NT2/D1 (cell line): ENCODE measurements around the gene CDK6.

Experiments used
- DNase-seq: peaks from one replicate; pipeline ENCODE4 v3.0.0-alpha.2; 2011; ENCODE audit warnings: low read depth, low spot score
- H3K27me3 ChIP-seq: 2 replicates; pipeline ENCODE4 v1.6.0; 2011; ENCODE audit warnings: mild to moderate bottlenecking; ENCODE audit not compliant: insufficient read length, insufficient read depth
- H3K36me3 ChIP-seq: 2 replicates; pipeline ENCODE4 v1.6.1; 2011; ENCODE audit warnings: mild to moderate bottlenecking, low read length, mixed read lengths; ENCODE audit not compliant: insufficient read depth, insufficient read length
- H3K4me1 ChIP-seq: 2 replicates; pipeline ENCODE4 v1.5.1; 2011; ENCODE audit not compliant: insufficient read depth, insufficient read length
- H3K4me3 ChIP-seq: 2 replicates; pipeline ENCODE4 v1.5.1; 2011; ENCODE audit warnings: low read depth; ENCODE audit not compliant: insufficient read length
- H3K9ac ChIP-seq: 2 replicates; pipeline ENCODE4 v1.6.0; 2011; ENCODE audit warnings: low read depth; ENCODE audit not compliant: insufficient read length
- H3K9me3 ChIP-seq: 2 replicates; pipeline ENCODE4 v1.5.1; 2011; ENCODE audit warnings: mild to moderate bottlenecking, low read length; ENCODE audit not compliant: insufficient read depth
- SUZ12 ChIP-seq: IDR thresholded peaks from 2 replicates; pipeline ENCODE4 v1.6.1; 2011; ENCODE audit not compliant: insufficient read length, insufficient read depth; ENCODE audit errors: extremely low read depth
- YY1 ChIP-seq: IDR thresholded peaks from 2 replicates; pipeline ENCODE4 v1.6.1; 2011; ENCODE audit not compliant: insufficient read length, insufficient read depth
- ZNF274 ChIP-seq: IDR thresholded peaks from 2 replicates; pipeline ENCODE4 v1.6.1; 2011; ENCODE audit warnings: mild to moderate bottlenecking, low read depth, low read length

The CDK6 gene

DNA sequence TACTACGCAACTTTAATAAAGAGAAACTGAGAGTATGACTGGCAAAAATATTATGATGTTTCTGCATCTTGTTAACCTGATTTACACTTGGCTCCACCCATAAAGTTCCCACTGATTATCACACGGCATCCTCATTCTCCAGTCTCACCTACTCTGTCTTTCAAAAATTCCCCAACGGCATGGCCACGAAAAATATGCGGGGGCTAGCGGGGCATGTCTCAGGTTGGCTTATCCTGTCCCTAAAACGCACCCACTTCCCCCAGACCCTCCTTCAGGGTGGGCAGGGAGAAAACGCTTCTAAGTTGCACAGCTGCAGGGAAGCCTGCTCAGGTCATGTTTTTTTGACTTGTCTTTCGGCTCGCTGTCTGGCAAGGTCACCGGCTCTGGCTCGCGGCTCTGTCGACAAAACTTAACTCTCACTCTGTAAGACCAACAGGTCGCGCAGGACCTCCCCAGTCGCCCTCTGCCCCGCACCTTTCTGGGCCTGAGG is 3.8 kb downstream of the CDK6 start:
- Histone ChIP-seq H3K9me3 (no peaks in the 10 kb centered on the region), H3K36me3 (peaks cover 35% of the 10 kb centered on the region), H3K4me1 (no peaks in the 10 kb centered on the region), H3K9ac (peak overlapping the region; percentile 85), H3K4me3 (peak overlapping the region; percentile 62), H3K27me3 (peaks cover 7% of the 10 kb centered on the region)
- TF ChIP-seq ZNF274 (no peak), SUZ12 (no peak), YY1 (no peak)
- DNase-seq, result no peak

- no peak for TF ChIP-seq ZNF274
- H3K9ac ChIP-seq, result peak overlapping the region; percentile 85
- no peaks in the 10 kb centered on the region for H3K27me3 ChIP-seq
- peaks cover 38% of the 10 kb centered on the region for H3K36me3 ChIP-seq
- no peaks in the 10 kb centered on the region for H3K9me3 ChIP-seq
- peak overlapping the region; percentile 62 for H3K4me3 ChIP-seq
- no peaks in the 10 kb centered on the region for H3K4me1 ChIP-seq
- DNase-seq, result no peak
Measured at GRCh38 chr7:92831716-92832533, 4.4 kb downstream of the CDK6 start.

DNA sequence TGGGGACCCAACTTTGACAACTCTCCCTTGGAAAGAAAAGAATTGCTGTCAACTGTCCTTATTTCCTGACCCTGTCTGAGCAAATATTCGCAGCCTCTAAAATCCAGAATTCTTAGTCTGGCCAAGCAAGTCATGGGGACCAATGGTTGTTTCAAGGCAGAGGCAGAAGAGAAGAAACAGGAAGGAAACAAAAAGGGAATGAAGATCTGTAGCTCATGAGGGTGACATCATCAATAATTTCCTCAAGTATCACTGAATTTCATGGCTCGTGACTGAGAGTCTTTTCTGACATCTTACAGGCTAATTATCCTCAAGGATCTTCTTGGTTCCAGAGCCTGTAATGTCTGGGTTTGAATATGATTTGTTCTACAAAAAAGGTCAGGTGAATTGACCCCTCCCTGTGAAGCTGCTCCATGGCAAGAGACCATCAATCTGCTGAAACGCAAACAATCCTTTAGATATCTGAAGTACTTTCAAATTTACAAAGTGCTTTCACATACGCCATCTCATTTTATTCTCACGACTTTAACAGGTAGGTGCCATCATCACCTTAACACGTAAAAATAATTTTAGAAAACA is 5.8 kb downstream of the CDK6 start:
- no peaks in the 10 kb centered on the region for H3K4me1 ChIP-seq
- H3K36me3 ChIP-seq, result peaks cover 38% of the 10 kb centered on the region
- H3K27me3 ChIP-seq, result no peaks in the 10 kb centered on the region
- H3K9me3 ChIP-seq, result no peaks in the 10 kb centered on the region
- no peak for DNase-seq
- TF ChIP-seq ZNF274 (no peak), YY1 (no peak), SUZ12 (no peak)
- H3K4me3 ChIP-seq, result no peak overlapping the region
- no peak overlapping the region for H3K9ac ChIP-seq

GRCh38 chr7:92830027-92830426 is 6.3 kb downstream of the CDK6 start:
- H3K36me3 ChIP-seq, result peaks cover 38% of the 10 kb centered on the region
- TF ChIP-seq YY1 (no peak), SUZ12 (no peak), ZNF274 (no peak)
- no peak for DNase-seq
- no peaks in the 10 kb centered on the region for H3K4me1 ChIP-seq
- H3K27me3 ChIP-seq, result no peaks in the 10 kb centered on the region
- H3K9me3 ChIP-seq, result no peaks in the 10 kb centered on the region
- no peak overlapping the region for H3K9ac ChIP-seq
- H3K4me3 ChIP-seq, result no peak overlapping the region

- H3K36me3 ChIP-seq, result peaks cover 38% of the 10 kb centered on the region
- H3K4me1 ChIP-seq, result no peaks in the 10 kb centered on the region
- DNase-seq, result no peak
- no peaks in the 10 kb centered on the region for H3K9me3 ChIP-seq
- no peak for TF ChIP-seq YY1
- no peak overlapping the region for H3K4me3 ChIP-seq
- no peaks in the 10 kb centered on the region for H3K27me3 ChIP-seq
- H3K9ac ChIP-seq, result no peak overlapping the region
Measured at GRCh38 chr7:92827464-92828120, 8.8 kb downstream of the CDK6 start.

- no peak overlapping the region for H3K4me3 ChIP-seq
Measured at GRCh38 chr7:92826258-92826938, 10.0 kb downstream of the CDK6 start.

More at GRCh38 chr7:92826258-92826938, 10.0 kb downstream of the CDK6 start:
- no peaks in the 10 kb centered on the region for H3K27me3 ChIP-seq
- H3K4me1 ChIP-seq, result no peaks in the 10 kb centered on the region
- no peaks in the 10 kb centered on the region for H3K9me3 ChIP-seq
- no peak for DNase-seq
- H3K36me3 ChIP-seq, result peaks cover 34% of the 10 kb centered on the region
- TF ChIP-seq ZNF274 (no peak), YY1 (no peak), SUZ12 (no peak)
- H3K9ac ChIP-seq, result no peak overlapping the region
